ENCODE measurements around the gene GTF2I.
"Not testable (repeated sequence)": the region's sequence is repeated elsewhere in the genome, so short reads cannot be mapped to it uniquely, and the experiment has no call there.

Gene GTF2I

DNA sequence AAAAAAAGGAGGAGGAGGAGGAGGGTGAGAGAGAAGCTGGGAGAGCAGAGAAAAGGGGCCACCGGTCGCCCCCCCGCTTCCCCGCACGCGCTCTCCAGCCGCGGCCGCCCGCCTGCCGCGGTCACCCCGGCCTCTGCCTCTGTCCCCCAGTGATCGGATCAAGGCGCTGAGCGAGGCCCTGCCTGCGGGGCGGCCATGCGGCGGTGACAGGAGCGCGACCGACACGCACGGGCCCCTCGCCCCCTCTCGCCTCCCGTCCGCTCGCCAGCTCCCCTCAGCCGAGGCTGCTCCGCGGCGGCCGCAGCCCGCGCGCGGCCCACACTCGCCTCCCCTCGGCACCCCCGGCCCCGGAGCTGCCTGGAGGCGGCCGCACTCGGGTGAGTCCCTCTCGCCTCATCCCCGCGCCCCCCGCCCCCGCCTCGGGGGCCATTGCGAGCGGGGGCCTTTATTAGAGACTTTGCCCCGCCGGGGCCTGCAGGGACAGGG, at the start of gene GTF2I:
Gene GTF2I, plus strand, starts transcription at position 27 of the 486 bp plus-strand sequence. CDS start 31,411 bp downstream, outside the sequence.
- no peak for DNase-seq (ENCODE audit: low spot score)

DNA sequence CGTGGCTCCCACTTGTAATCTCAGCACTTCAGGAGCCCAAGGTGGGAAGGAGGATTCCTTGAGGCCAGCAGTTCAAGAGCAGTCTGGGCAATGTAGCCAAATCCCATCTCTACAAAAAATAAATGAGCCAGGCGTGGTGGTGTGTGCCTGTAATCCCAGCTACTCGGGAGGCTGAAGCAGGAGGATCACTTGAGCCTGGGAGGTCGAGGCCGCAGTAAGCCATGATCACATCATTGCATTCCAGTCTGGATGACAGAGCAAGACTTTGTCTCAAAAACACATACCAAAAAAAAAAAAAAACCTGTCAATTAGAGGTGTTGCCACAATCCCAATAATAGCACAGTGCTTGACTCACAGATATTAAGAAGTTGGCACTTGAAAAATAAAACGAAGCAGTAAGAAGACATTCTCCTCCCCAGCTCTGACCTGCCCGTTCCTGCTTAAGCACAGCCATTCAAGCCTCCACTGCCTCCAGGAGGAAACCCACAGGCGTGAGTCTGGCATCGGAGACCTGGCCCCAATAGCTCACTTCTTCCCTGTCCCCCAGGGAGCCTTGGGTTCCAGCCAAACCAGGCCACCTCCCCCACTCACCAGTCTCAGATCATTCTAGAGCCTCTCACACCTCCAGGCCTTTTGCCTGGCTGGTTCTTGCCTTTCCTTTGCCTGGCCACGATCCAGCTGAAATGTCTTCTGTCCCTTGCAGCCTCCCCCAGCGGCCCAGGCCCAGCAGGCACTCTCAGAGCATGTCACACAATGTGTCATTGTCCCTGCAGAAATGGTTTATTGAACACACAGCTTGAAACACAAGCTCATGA, 45.3 kb upstream of the GTF2I start:
- DNase-seq (ENCODE audit: low spot score) = no peak

DNA sequence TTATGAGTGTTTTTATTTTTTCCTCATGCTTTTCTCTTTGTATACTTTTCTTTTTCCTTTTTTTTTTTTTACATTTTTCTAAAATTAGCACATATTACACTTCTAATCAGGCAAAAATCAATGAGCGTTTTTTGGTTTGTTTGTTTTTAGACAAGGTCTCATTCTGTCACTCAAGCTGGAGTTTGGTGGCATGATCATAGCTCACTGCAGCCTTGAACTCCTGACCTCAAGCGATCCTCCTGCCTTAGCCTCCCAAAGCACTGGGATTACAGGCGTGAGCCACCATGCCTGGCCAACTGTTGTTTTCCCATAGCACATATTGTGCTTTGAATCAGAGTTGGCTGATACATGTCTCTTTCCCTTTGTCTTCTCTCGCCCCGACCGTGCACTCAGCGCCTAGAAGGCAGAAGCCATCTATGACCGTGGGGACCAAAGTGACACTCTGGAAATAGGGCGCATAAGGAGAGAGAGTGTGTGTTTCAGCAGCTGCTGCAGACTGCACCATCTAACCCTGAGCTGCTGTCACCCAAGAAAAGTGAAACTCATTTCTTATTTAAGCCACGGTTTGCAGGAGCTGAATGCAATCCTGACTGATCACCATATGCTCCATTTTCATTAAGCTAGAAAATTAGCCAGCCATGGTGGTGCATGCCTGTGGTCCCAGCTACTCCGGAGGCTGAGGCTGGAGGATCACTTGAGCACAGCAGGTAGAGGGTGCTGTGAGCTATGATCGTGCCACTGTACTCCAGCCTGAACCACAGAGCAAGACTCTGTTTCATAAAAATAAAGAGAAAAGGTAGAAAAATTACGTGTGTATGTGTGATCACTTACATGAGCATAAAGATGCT, 41.4 kb upstream of the GTF2I start:
- DNase-seq (ENCODE audit: low spot score) = no peak

DNA sequence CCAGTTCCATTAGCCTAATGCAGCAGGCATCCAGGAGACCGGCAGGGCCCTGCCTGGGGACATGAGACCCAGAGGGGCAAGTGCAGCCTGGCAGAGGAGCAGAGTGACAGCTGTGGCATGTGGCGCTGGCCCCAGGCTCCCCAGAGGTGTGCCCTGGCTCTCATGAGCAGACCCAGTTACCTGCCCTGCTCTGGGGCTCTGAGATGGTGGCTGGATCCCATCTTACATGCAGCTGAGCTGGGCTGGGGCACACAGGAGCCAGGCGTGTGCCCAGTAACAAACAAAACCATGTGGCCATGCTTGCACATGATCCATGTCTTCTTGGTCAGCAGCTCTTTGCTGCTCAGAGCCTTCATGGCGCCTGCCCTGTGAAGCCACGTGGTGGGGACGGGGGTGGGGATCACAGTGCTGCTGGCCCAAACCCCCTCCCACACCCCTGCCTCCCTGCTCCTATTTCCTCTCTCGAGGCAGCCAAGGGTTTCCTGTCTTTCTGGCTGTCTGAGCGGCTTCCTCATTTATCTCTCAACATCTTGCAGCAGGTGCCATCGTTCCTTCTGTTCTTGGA, 40.3 kb upstream of the GTF2I start:
- no peak for DNase-seq (ENCODE audit: low spot score)

DNA sequence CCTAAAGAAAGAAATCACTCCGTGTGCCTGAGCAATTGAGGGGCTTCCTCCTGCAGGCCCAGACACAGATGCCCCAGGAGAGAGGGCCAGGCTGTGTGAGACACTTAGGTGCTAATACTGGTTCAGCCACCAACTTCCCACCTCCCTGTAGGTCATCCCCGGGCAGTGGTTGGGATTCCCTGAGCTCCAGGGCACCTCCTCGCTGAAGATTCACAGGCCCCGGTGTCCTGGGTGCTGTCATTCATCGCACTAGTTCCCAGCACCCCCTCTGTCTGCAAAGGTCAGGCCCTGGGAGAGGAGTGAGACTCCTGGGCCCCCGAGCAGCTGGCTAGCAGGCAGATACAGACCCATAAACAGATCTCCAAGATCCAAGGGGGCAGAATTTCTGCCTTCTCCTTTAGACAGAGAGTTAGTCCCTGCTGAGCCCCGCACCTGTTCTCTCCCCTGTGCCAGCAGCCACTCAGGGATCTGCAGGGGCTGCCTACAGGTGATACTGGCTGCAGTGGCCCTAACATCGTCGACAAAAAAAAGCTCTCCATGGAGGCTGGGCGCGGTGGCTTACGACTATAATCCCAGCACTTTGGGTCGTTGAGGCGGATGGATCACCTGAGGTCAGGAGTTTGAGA, 38.2 kb upstream of the GTF2I start:
- no peak for DNase-seq (ENCODE audit: low spot score)

DNA sequence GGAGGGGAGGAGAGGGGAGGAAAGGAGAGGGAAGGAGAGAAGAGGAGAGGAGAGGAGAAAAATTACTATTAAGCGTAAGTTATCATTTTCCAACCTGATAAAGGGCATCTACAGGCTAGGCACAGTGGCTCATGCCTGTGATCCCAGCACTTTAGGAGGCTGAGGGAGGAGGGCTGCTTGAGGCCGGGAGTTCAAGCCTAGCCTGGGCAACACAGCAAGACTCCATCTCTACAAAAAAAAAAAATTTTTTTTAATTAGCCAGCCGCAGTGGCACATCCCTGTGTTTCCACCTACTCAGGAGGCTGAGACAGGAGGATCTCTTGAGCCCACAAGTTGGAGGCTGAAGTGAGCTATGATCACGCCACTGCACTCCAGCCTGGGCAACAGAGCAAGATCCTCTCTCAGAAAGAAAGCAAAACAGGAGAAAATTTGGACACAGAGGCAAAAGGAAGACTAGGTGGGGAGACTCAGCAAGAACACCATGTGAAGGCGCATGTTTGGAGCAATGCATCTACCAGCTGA, 35.2 kb upstream of the GTF2I start:
- DNase-seq (ENCODE audit: low spot score) = no peak

DNA sequence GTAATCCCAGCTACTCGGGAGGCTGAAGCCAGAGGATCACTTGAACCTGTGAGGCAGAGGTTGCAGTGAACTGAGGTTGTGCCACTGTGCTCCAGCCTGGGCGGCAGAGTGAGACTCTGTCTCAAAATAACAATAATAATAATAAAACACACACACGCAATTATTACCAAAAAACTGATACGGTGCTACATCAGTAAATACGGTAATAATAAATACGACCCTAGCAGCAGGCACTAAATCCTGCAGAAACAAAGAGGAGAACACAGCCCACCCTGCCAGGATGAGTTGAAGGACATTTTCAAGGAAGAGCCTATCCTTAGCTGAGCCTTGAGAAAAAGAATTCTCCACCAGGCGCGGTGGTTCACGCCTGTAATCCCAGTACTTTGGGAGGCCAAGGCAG, 34.4 kb upstream of the GTF2I start:
- no peak for DNase-seq (ENCODE audit: low spot score)

DNA sequence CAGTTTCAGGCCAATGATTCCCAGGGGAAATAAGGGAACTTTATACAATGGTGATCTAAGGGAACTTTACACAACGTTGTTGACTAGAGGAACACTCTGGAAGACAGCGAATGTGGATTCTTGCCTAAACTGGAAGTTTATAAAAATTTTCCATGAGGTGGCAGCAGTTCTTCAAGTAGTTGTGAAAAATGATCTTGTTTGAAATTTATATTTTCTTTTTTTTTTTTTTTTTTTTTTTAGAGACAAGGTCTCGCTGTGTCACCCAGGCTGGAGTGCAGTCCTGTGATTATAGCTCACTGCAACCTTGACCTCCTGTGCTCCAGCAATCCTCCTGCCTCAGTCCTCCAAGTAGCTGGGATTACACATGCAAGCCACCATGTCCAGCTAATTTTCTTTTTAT, 32.1 kb upstream of the GTF2I start:
- no peak for DNase-seq (ENCODE audit: low spot score)

DNA sequence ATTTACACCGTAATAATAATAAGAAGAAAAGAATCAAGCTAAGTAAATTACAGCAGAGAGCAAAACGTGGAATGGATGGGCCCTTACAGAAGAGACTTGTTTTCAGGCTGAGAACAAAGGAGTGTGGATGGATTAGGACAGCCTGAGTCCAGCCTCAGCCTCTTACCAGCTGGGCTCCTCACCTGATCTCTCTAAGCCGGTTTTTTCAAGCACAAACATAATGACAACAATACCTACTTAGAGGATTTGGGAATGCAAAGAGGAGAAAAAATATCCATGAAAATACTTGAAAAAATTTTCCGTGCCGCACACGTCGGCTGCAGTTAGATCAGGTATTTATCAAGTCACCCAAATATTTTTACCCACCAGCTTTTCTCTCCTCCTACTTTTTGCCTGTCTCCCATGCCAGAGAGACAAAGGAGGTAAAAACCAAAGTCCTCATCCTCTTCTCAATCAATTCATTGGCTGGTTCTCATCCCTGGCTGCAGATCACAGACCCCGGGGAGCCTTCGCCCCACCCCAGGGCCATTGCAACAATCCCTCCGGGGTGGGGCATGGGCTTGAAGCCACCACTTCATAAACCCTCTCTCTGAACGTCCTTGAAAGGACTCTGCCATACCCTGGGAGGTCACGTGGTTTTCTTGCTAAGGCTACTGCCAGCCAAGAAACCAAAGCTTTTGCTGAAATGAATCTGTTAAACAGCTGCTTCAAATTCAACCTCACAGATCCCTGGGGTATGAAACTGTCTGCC, 29.7 kb upstream of the GTF2I start:
- peak; percentile 33 for DNase-seq (ENCODE audit: low spot score)

DNA sequence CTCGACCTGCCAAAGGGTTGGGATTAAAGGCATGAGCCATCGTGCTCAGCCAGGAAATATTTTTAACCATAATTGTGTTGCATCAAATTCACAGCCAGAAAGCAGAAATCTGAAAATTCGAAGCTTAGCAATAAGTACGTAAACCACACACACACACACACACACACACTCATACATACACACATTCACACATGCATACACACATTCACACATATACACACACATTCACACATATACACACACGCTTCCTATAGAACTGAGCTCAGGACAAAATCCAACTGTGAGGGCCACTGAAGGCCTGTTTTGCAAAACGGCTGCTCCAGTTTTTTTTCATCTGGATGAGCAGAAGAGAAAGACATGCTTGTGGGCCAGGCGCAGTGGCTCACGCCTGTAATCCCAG, 25.0 kb upstream of the GTF2I start:
- no peak for DNase-seq (ENCODE audit: low spot score)

DNA sequence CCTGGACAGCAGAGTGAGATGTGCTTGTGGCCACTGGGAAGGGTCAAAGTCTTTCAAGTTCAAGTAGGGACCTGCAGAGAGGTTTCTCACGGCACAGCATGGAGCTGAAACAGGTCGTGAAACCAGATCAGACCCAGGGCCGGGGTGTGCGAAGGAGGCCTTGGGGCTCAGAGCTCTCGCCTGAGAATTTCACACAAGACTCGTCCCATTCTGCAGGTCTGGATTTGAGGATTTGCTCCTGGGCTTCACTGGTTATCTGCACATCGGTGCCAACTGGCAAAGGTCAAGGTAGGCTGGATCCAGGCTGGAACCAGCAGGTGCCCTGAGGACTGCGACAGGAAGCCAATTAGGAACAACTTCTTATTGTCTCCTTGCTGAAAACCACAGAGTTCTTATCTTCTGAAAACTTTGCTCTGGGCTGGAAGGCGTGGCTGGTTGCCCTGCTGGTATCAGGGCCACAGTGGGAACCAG, 24.0 kb upstream of the GTF2I start:
- DNase-seq (ENCODE audit: low spot score) = no peak

DNA sequence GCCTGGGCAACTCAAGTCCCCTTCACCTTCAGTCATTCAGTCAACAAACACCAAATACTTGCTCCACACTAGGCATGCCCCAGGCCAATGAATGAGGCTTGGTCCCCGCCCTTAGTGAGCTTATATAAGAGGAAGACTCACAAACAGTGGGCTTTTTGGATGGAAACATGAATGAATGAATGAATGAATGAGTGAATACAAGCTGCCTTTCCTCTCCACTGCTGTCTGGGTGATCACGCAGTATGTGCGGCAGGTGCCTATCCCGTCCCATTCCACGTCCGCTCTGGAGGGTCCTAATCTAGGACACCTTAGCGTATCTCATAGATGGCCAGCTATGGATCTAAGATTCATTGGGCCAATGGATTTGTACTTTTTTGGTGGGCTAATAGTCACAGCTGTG, 19.8 kb upstream of the GTF2I start:
- no peak for DNase-seq (ENCODE audit: low spot score)

DNA sequence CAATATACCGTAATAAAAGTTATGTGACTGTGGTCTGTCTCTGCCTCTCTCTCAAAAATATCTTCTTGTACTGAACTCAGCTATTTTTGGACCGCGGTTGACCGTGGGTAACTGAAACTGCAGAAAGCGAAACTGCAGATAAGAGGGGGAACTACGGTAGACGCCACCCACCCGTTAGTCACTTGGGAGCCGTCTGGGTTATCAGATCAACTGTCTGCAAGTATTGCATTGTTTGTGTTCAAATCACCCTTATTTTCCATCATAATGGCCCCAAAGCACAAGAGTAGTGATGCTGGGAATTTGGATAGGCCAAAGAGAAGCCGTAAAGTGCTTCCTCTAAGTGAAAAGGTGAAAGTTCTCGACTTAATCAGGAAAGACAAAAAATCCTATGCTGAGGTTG, 7.5 kb upstream of the GTF2I start:
- not testable (repeated sequence) for DNase-seq (ENCODE audit: low spot score)

DNA sequence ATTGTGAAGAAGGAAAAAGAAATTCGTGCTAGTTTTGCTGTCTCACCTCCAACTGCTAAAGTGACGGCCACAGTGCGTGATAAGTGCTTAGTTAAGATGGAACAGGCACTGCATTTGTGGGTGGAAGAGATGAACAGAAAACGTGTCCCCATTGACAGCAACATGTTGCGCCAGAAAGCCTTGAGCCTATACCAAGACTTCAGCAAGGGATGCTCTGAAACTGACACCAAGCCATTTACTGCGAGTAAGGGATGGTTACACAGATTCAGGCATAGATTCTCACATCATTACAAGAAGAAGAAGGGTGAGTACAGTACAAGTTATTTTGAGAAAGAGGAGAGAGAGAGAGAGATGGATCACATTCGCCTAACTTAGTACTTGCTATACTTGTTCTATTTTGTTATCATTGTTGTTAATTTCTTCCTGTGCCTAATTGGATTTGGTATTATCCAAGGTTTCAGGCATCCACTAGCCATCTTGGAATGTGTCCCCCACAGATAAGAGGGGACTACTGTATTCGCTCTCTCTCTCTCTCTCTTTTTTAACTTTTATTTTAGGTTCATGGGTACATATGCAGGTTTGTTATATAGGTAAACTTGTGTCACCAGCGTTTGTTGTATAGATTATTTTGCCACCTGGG, 6.9 kb upstream of the GTF2I start:
- not testable (repeated sequence) for DNase-seq (ENCODE audit: low spot score)

DNA sequence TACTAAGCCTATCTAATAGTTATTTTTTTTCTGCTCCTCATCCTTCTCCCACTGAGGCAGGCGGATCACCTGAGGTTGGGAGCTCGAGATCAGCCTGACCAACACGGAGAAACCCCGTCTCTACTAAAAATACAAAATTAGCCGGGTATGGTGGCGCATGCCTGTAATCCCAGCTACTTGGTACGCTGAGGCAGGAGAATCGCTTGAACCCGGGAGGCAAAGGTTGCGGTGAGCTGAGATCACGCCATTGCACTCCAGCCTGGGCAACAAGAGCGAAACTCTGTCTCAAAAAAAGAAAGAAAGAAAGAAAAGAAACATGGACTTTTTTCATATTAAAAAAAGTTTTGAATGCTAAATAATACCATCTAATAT, 6.4 kb upstream of the GTF2I start:
- DNase-seq (ENCODE audit: low spot score) = not testable (repeated sequence)

DNA sequence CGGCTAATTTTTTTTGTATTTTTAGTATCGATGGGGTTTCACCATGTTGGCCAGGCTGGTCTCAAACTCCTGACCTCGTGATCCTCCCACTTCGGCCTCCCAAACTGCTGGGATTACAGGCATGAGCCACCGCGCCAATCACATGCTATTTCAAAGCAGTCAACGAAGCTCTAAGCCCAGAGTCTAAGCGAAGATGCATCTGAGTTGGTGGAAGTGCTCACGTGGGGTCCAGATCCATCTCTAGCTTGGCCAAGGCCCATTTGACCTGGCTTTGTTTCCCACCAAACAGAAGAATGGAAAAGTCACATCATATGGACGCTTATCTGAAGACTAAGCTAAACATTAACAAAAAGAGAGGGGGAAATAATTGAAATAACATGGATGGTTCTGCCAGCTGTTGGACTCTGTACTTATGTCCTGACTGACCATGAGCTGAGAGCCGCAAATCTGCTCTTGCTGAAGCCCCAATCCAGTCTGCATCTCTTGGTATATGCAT, 3.8 kb upstream of the GTF2I start:
- no peak for DNase-seq (ENCODE audit: low spot score)

DNA sequence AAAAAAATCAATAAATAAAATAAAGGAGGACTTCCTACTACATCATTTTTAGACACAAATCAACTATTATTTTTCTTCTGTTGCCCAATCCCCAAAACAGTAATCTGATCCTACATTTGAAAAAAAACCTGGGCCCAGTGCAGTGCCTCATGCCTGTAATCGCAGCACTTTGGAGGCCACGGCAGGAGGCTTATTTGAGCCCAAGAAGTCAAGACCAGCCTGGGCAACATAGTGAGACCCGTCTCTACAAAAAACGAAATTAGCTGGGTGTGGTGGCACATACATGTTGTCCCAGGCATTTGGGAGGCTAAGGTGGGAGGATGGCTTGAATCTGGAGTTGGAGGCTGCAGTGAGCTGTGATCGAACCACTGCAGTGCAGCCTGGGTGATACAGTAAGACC, 2.7 kb upstream of the GTF2I start:
- no peak for DNase-seq (ENCODE audit: low spot score)

DNA sequence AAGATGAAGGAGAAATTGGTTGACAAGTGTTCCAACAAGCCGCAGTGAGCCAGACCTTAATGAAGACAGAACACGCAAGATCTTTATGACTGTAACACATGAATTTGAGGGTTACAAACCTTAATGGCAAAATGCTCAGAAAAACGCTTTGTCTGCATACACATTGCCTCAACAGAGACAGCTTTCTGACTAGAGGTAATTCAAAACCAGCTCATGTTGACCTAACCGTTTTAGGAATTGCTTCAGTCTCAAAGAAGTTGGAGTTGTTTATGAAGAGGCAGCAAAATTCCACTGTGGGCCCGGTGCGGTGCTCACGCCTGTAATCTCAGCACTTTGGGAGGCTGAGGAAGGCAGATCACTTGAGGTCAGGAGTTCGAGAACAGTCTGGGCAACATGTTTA, 2.2 kb upstream of the GTF2I start:
- DNase-seq (ENCODE audit: low spot score) = no peak

DNA sequence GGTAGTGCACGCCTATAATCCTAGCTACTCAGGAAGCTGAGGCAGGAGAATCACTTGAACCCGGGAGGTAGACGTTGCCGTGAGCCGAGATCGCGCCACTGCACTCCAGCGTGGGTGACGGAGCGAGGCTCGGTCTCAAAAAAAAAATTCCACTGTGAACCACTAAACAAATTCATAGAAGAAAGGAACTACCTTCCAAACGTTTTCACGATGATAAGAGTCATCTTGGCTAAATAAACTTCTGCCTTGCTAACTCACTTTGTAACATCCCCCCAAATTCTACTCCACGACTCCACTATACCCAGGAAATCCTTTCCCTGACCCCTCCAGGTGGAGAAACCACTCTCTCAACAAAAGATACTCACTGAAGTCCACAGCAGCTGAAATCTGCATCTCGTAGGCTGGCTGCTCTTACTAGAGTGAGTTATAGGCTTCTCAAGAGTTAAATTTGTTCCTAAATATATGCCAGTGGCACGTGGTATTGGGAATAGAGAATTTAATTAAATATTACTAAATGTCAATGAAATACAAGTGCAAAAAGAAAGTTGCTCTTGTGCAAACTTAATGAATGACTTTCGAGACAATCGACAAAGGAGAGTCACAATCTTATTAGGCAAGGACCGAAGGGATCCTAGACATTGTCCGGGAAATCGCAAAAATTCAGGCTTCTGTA, 1.6 kb upstream of the GTF2I start:
- DNase-seq (ENCODE audit: low spot score) = no peak

DNA sequence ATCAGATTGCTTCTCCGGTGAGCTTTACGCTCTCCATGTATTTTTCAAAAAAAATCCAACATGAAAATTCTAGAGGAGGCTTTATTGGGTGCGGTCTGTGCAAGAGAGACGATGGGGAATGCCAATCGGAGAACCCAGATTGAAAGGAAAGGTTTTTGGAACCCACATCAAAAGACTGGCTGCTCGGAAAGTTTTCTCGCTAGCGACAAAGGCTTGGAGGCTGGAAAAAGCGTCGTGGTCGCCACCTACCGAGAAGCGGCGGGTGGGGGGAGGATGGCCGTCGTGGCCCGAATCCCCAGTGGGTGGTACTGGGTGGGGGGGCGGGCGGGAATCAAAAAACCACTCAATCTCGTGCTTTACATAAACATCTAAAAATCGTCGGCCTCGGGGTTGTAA, 1.1 kb upstream of the GTF2I start:
- DNase-seq (ENCODE audit: low spot score) = peak; percentile 31

Data from AG08396 (cell line).